ENCODE data around the gene CASP7.
"Not testable (repeated sequence)": the region's sequence is repeated elsewhere in the genome, so short reads cannot be mapped to it uniquely, and the experiment has no call there.

The CASP7 gene

GRCh38 chr10:113756940-113757543, 77.3 kb downstream of the CASP7 start:
- no peak for DNase-seq

GRCh38 chr10:113762083-113762482, 82.4 kb downstream of the CASP7 start:
- DNase-seq = no peak

- no peak for DNase-seq
Observed at GRCh38 chr10:113764582-113764981, 84.9 kb downstream of the CASP7 start.

GRCh38 chr10:113765910-113766309, 86.2 kb downstream of the CASP7 start:
- no peak for DNase-seq

GRCh38 chr10:113767222-113767621, 87.5 kb downstream of the CASP7 start:
- DNase-seq = no peak

- DNase-seq = no peak
Observed at GRCh38 chr10:113770346-113770745, 90.6 kb downstream of the CASP7 start.

- DNase-seq = not testable (repeated sequence)
Observed at GRCh38 chr10:113771131-113771530, 91.4 kb downstream of the CASP7 start.

GRCh38 chr10:113775686-113776294, 96.1 kb downstream of the CASP7 start:
- no peak for DNase-seq

GRCh38 chr10:113776553-113776952, 96.8 kb downstream of the CASP7 start:
- DNase-seq = no peak

Measured in activated naive CD4-positive, alpha-beta T cell (primary cell).